Activated B cell treated with CpG ODN at 0.5 μM for 24 hours (primary cell): ENCODE measurements around the gene MYO5A. TPM values are rescaled to one million over a fixed set of nuclear protein-coding genes. Genes with fewer than 3 reads are reported as not detected.

Experiments
- ATAC-seq: fragments of 200-7000 bp; cut with Tn5 transposase; one replicate; pipeline ENCODE4 v1.10.0; 2021; ENCODE audit warnings: low read depth, mild to moderate bottlenecking, moderate library complexity
- CTCF ChIA-PET: fragments of 350-600 bp; sonication (Branson Sonifier 250); formaldehyde crosslinking; loops from one replicate; lab custom pipeline; 2021; ENCODE audit warnings: antibody characterized with exemption; lab: Charles Lee
- POLR2A ChIA-PET: fragments of 350-600 bp; sonication (Branson Sonifier 250); formaldehyde crosslinking; loops from one replicate; lab custom pipeline; 2021; ENCODE audit warnings: antibody characterized with exemption; lab: Charles Lee
- DNase-seq: peaks from one replicate; pipeline ENCODE4 v3.0.0; 2022
- H3K27ac Mint-ChIP-seq: one replicate; pipeline ENCODE4 v1.8.0; 2020; ENCODE audit warnings: mixed read lengths
- H3K27me3 Mint-ChIP-seq: one replicate; pipeline ENCODE4 v1.8.0; 2021; ENCODE audit warnings: mixed read lengths
- H3K36me3 Mint-ChIP-seq: one replicate; pipeline ENCODE4 v1.8.0; 2021; ENCODE audit warnings: low read depth, mixed read lengths
- H3K4me1 Mint-ChIP-seq: one replicate; pipeline ENCODE4 v1.8.0; 2021; ENCODE audit warnings: mixed read lengths
- H3K4me3 Mint-ChIP-seq: one replicate; pipeline ENCODE4 v1.8.0; 2020; ENCODE audit warnings: mild to moderate bottlenecking, mixed read lengths
- H3K9me3 Mint-ChIP-seq: one replicate; pipeline ENCODE4 v1.8.0; 2020; ENCODE audit warnings: mixed read lengths
- CTCF ChIP-seq: fragments of 200-600 bp; IDR thresholded peaks from one replicate; pipeline ENCODE4 v1.8.0; 2022; ENCODE audit warnings: antibody characterized with exemption, mild to moderate bottlenecking
- intact Hi-C: fragments of 100-400 bp; cut with micrococcal nuclease; formaldehyde crosslinking; loops from one replicate; pipeline ENCODE4 v1.15.1; 2024
- total RNA-seq: library from RNA; stranded (reverse); gene quantifications from 2 replicates; pipeline ENCODE4 v1.2.3, GENCODE V29; 2022

MYO5A gene
- total RNA-seq, 1 donor from 2014 or later, result 49.1 TPM

- ChIA-PET CTCF (no interaction called here), POLR2A (interaction anchor here (0.7 to 1.0 kb wide), 2 partner anchors 25 to 84 kb away, joined by 4 to 5 read pairs; no protein-coding TSS in a partner anchor)
- intact Hi-C loops, result no loop called here
- Mint-ChIP-seq H3K4me3 (no peak overlapping the region), H3K9me3 (no peaks in the 10 kb centered on the region), H3K27me3 (no peaks in the 10 kb centered on the region), H3K36me3 (peaks cover 2% of the 10 kb centered on the region), H3K4me1 (peaks cover 27% of the 10 kb centered on the region), H3K27ac (no peak overlapping the region)
- TF ChIP-seq CTCF, result no peak
- ATAC-seq, result no peak
- no peak for DNase-seq
Measured at GRCh38 chr15:52438047-52438446, 90.6 kb downstream of the MYO5A start.

DNA sequence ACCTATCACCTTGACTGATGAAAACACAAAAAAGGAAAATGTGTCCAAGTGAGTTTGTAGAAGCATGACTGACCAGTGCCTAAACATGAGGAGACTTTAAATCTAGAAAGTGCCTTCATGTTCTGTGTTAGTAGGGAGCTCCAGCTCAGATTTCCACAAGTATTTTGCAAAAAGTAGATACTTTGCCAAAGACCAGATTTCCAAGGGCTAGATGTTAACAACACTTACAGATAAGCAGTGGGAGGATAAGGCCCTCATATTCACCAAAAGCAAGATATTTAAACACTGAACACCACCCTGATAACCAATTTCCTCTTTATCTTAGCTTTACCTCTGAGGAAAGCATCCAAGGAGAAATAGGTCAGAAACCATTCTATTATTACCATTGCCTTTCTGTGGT, 91.0 kb downstream of the MYO5A start:
- intact Hi-C loops, result no loop called here
- ATAC-seq (no peak), DNase-seq (no peak)
- no peak for TF ChIP-seq CTCF
- no peak overlapping the region for H3K27ac Mint-ChIP-seq
- no peak overlapping the region for H3K4me3 Mint-ChIP-seq
- ChIA-PET CTCF (no interaction called here), POLR2A (interaction anchor here (0.7 to 1.0 kb wide), 2 partner anchors 26 to 84 kb away, joined by 4 to 5 read pairs; no protein-coding TSS in a partner anchor)
- peaks cover 25% of the 10 kb centered on the region for H3K4me1 Mint-ChIP-seq
- H3K9me3 Mint-ChIP-seq, result no peaks in the 10 kb centered on the region
- no peaks in the 10 kb centered on the region for H3K27me3 Mint-ChIP-seq
- H3K36me3 Mint-ChIP-seq, result peaks cover 4% of the 10 kb centered on the region

- Mint-ChIP-seq H3K27me3 (no peaks in the 10 kb centered on the region), H3K36me3 (peaks cover 6% of the 10 kb centered on the region), H3K27ac (no peak overlapping the region), H3K9me3 (no peaks in the 10 kb centered on the region), H3K4me3 (no peak overlapping the region), H3K4me1 (peaks cover 25% of the 10 kb centered on the region)
- no peak for TF ChIP-seq CTCF
- ChIA-PET CTCF (no interaction called here), POLR2A (interaction anchor here (1.0 kb wide), 1 partner anchor 26 kb away, joined by 4 read pairs; no protein-coding TSS in a partner anchor)
- ATAC-seq (no peak), DNase-seq (no peak)
- intact Hi-C loops, result no loop called here
Measured at GRCh38 chr15:52436981-52437380, 91.7 kb downstream of the MYO5A start.

- H3K27ac Mint-ChIP-seq, result no peak overlapping the region
- no peak for TF ChIP-seq CTCF
- ChIA-PET CTCF (no interaction called here), POLR2A (no interaction called here)
- ATAC-seq (no peak), DNase-seq (no peak)
- no peak overlapping the region for H3K4me3 Mint-ChIP-seq
- H3K4me1 Mint-ChIP-seq, result peaks cover 16% of the 10 kb centered on the region
- peaks cover 11% of the 10 kb centered on the region for H3K36me3 Mint-ChIP-seq
- H3K27me3 Mint-ChIP-seq, result no peaks in the 10 kb centered on the region
- H3K9me3 Mint-ChIP-seq, result no peaks in the 10 kb centered on the region
- intact Hi-C loops, result no loop called here
Measured at GRCh38 chr15:52434885-52435284, 93.8 kb downstream of the MYO5A start.

DNA sequence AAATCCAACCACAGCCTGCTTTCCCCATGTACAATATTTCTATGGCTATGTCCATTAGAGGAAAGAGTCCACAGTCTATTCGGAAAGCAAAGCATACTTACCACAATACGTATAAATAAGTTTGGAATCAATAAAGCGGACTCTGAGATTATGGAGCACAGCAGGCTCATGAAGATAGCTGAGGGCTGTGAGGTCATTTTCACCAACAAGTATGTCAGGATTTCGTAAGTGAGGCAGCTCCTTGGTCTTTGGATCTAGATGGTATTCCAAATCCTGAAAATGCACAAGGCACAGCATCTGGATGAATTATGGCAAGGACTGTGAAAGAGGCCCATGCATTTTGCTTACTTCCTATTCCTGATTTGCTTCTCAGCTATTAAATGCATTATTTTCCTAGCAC, 100.4 kb downstream of the MYO5A start:
- no peaks in the 10 kb centered on the region for H3K9me3 Mint-ChIP-seq
- TF ChIP-seq CTCF, result no peak
- ATAC-seq, result no peak
- no peak overlapping the region for H3K4me3 Mint-ChIP-seq
- no peak for DNase-seq
- H3K4me1 Mint-ChIP-seq, result no peaks in the 10 kb centered on the region
- ChIA-PET POLR2A (no interaction called here), CTCF (no interaction called here)
- H3K27me3 Mint-ChIP-seq, result no peaks in the 10 kb centered on the region
- H3K36me3 Mint-ChIP-seq, result peaks cover 55% of the 10 kb centered on the region
- H3K27ac Mint-ChIP-seq, result no peak overlapping the region
- intact Hi-C loops, result no loop called here
